ENCODE data around the gene PRR19. TPM values are rescaled to one million over a fixed set of nuclear protein-coding genes. Genes with fewer than 3 reads are reported as not detected.
"Not testable (repeated sequence)": the region's sequence is repeated elsewhere in the genome, so short reads cannot be mapped to it uniquely, and the experiment has no call there.

PRR19 gene
- total and polyA plus RNA-seq, 7 donors: 0.17 to 0.73 (median 0.51) TPM; not detected in 2

DNA sequence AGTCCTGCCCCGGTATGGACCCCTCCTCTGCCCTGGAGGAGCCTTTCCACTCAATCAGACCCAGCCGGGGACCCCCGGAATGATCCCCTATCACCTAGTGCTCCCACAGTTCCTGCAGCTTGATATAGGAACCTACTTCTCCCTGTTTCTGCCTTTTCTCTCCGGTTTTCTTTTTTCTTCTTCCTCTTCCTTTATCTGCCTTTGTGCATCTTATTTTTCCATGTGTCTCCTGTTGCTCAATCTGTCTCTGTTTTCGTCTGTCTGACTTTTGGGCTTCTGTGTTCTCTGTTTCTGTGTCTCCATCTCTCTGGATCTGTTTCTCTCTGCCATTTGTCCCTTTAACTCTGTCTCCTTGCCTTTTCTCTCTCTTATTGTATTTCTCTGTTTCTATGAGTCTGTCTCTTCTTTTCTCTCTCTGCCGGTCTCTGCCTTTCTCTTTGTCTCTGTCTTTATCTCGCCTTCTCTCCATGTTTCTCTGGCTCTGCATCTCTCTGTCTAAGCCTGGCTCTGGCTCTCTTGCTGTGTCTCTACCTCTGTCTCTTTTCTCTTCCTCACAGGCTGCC lies 33.5 kb downstream of the PRR19 start:
- TF ChIP-seq, protein P1, sequence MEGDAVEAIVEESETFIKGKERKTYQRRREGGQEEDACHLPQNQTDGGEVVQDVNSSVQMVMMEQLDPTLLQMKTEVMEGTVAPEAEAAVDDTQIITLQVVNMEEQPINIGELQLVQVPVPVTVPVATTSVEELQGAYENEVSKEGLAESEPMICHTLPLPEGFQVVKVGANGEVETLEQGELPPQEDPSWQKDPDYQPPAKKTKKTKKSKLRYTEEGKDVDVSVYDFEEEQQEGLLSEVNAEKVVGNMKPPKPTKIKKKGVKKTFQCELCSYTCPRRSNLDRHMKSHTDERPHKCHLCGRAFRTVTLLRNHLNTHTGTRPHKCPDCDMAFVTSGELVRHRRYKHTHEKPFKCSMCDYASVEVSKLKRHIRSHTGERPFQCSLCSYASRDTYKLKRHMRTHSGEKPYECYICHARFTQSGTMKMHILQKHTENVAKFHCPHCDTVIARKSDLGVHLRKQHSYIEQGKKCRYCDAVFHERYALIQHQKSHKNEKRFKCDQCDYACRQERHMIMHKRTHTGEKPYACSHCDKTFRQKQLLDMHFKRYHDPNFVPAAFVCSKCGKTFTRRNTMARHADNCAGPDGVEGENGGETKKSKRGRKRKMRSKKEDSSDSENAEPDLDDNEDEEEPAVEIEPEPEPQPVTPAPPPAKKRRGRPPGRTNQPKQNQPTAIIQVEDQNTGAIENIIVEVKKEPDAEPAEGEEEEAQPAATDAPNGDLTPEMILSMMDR (IDR thresholded peaks at IDR 0.05): no peak
- Histone ChIP-seq H3K27ac (no peak overlapping the region), H3K4me3 (no peak overlapping the region), H3K36me3 (ENCODE audit: insufficient read depth in 1 of 2, low read depth in 1 of 2) (peaks cover 0 to 48% of the 10 kb centered on the region in 2 donors), H3K4me1 (no peaks in the 10 kb centered on the region), H3K9me3 (no peaks in the 10 kb centered on the region), H3K27me3 (ENCODE audit: insufficient read depth in 3 of 3, low read length in 2 of 3) (no peaks in the 10 kb centered on the region)
- DNase-seq (no peak), ATAC-seq (no peak)
- intact Hi-C loops (cut with DNase I): no loop called here
- 90% methylated on average over 7 of the region's 7 CpGs for WGBS, 3 donors

DNA sequence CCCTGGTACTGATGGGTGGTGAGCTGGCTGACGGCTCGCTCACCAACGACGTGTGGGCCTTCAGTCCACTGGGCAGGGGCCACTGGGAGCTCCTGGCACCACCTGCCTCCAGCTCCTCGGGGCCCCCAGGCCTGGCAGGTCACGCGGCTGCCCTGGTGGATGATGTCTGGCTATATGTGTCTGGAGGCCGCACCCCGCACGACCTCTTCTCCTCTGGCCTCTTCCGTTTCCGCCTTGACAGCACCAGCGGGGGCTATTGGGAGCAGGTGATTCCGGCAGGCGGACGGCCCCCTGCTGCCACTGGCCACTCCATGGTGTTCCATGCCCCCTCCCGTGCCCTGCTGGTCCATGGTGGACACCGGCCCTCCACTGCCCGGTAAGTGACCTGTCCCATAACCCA lies 34.0 kb downstream of the PRR19 start:
- H3K9me3 ChIP-seq: no peaks in the 10 kb centered on the region
- TF ChIP-seq, protein P1 (IDR thresholded peaks at IDR 0.05): no peak
- peaks cover 0 to 48% of the 10 kb centered on the region in 2 donors for H3K36me3 ChIP-seq (ENCODE audit: insufficient read depth in 1 of 2, low read depth in 1 of 2)
- no peaks in the 10 kb centered on the region for H3K4me1 ChIP-seq
- no peak overlapping the region for H3K4me3 ChIP-seq
- WGBS, 3 donors: 91 to 96% (median 91%) methylated on average over 16 to 19 of the region's 19 CpGs
- no peak overlapping the region for H3K27ac ChIP-seq
- no peak for DNase-seq
- intact Hi-C loops (cut with DNase I): no loop called here
- no peaks in the 10 kb centered on the region for H3K27me3 ChIP-seq (ENCODE audit: insufficient read depth in 3 of 3, low read length in 2 of 3)
- ATAC-seq: no peak

DNA sequence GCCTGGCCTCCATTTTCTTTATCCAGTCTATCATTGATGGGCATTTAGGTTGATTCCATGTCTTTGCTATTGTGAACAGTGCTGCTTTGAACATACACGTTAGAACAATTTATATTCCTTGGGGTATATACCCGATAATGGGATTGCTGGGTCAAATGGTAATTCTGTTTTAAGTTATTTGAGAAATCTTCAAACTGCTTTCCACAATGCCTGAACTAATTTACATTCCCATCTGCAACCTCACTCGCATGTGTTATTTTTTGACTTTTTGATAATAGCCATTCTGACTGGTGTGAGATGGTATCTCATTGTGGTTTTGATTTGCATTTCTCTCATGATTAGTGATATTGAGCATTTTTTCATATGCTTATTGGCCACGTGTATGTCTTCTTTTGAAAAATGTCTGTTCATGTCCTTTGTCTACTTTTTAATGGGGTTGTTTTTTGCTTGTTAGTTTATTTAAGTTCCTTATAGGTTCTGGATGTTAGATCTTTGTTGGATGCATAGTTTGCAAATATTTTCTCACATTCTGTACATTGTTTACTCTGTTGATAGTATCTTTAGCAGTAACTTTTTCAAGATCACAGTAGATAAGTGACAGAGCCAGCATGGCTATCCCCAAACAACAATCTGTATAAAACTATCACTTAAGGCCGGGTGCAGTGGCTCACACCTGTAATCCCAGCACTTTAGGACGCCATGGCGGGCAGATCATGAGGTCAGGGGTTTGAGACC lies 37.4 kb downstream of the PRR19 start:
- H3K4me3 ChIP-seq; H3K27ac ChIP-seq; H3K27me3 ChIP-seq (ENCODE audit: insufficient read depth in 3 of 3, low read length in 2 of 3); intact Hi-C loops (cut with DNase I); H3K4me1 ChIP-seq; H3K9me3 ChIP-seq; ATAC-seq; DNase-seq: not testable (repeated sequence)
- 88 to 89% (median 88%) methylated on average over 7 of the region's 7 CpGs for WGBS, 3 donors
- H3K36me3 ChIP-seq (ENCODE audit: insufficient read depth in 1 of 2, low read depth in 1 of 2): peaks cover 0 to 71% of the 10 kb centered on the region in 2 donors

DNA sequence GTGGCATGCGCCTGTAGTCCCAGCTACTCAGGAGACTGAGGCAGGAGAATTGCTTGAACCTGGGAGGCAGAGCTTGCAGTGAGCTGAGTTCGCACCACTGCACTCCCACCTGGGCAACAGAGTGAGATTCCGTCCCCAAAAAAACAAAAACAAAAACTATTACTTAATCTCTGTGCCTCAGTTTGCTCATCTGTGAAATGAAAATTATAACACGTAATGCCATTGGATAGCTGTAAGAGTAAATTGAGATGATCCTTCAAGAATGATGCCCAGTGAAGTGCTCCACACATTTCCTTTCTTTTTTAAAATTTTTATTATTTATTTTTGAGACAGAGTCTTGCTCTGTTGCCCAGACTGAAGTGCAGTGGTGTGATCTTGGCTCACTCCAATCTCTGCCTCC lies 38.0 kb downstream of the PRR19 start:
- ATAC-seq; H3K4me1 ChIP-seq; H3K27me3 ChIP-seq (ENCODE audit: insufficient read depth in 3 of 3, low read length in 2 of 3); H3K4me3 ChIP-seq; H3K27ac ChIP-seq; intact Hi-C loops (cut with DNase I); H3K9me3 ChIP-seq; DNase-seq: not testable (repeated sequence)
- H3K36me3 ChIP-seq (ENCODE audit: insufficient read depth in 1 of 2, low read depth in 1 of 2): peaks cover 0 to 75% of the 10 kb centered on the region in 2 donors
- WGBS, 3 donors: 94 to 99% (median 95%) methylated on average over 4 of the region's 4 CpGs

DNA sequence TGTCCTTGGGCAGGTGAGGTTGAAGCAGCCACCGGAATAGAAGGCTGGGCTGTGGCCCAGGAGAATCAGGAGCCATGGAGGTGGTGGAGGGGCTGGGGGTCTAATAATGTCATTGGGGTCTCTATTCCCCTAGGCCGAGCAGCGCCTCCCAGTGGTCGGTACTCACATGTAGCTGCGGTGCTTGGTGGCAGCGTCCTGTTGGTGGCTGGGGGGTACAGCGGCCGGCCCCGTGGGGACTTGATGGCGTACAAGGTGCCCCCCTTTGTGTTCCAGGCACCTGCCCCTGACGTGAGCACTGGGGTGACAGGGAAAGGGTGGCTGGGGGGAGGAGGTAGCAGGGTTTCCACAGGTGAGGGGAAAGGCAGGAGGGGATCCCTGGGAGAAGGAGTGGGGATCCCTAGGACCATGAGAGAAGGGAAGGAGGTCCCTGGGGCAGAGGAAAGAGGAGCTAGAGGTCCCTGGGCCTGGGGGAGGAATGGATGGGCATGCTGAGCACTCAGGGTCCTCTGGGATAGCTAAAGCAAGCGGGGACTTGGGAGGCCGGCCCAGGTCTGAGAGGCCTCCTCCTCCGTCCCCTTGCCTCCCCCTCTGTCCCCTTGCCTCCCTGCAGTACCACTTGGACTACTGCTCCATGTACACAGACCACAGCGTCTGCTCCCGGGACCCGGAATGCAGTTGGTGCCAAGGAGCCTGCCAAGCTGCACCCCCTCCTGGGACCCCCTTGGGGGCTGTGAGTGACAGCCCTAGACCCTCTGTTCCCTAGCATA lies 41.6 kb downstream of the PRR19 start:
- Histone ChIP-seq H3K27me3 (ENCODE audit: insufficient read depth in 3 of 3, low read length in 2 of 3) (no peaks in the 10 kb centered on the region), H3K4me3 (no peak overlapping the region), H3K36me3 (ENCODE audit: insufficient read depth in 1 of 2, low read depth in 1 of 2) (peaks cover 0 to 66% of the 10 kb centered on the region in 2 donors), H3K27ac (no peak overlapping the region), H3K9me3 (no peaks in the 10 kb centered on the region), H3K4me1 (peaks cover 6% of the 10 kb centered on the region)
- TF ChIP-seq, protein P1 (IDR thresholded peaks at IDR 0.05): no peak
- WGBS, 3 donors: 85 to 90% (median 85%) methylated on average over 16 to 17 of the region's 17 CpGs
- no peak for DNase-seq
- ATAC-seq: no peak
- intact Hi-C loops (cut with DNase I): no loop called here
